ENCODE measurements around the gene LRCH1.

- TF ChIP-seq CTCF (optimal IDR thresholded peaks at IDR 0.05 in 1 of 3, IDR thresholded peaks at IDR 0.05 in 1 of 3, conservative IDR thresholded peaks at IDR 0.05 in 1 of 3; ENCODE audit: extremely low read depth in 1 of 3, insufficient read depth in 2 of 3, low read length in 3 of 3) (no peak), EZH2 (IDR thresholded peaks at IDR 0.05; ENCODE audit: low read length) (no peak)
Measured at GRCh38 chr13:46654951-46655350, 102.0 kb downstream of the LRCH1 start.
